GM18508 (cell line): ENCODE results near the gene DNAJB2.

Experiments used
- ATAC-seq: cut with Tn5 transposase; IDR thresholded peaks from one replicate; pipeline ENCODE4 v1.9.1; 2021; ENCODE audit warnings: moderate number of reproducible peaks; ENCODE audit not compliant: insufficient read depth, unreplicated experiment

DNAJB2 gene

DNA sequence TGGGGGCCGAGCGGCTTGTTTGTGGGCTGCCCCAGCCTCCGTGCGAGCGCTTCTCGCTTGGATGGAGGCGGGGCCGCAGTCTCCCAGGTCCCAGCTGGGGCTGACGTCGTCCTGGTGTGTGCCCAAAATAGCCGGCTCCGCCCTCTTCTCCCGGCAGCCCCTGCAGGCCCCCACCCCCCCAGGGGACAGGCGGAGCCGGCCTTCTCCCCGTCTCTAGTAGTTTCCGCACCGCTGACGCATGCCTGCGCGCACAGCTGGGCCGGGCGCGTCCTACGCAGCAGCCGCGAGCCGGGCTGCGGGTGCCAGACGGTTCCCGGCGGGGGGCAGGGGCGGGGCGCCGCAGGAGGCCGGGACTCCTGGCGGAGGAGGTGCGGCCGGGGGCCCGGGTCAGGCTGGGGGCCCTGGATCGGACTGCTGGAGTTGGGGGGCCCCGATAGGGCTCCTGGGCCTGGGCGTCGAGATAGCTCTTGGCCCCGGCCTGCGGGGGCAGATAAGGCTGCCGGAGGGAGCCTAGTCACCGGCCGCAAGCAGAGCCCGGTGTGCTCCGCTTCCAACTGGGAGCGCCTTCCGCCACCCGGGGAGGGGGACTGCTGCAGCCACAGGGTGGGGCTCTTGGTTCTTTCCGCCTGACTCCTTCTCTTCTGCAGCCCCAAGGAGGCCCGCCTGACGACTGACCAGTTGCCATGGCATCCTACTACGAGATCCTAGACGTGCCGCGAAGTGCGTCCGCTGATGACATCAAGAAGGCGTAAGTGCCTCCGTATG, at the start of gene DNAJB2:
Gene DNAJB2 (plus strand): TSS at position 216 of the 765 bp plus-strand sequence. CDS start 468 bp downstream, at position 684.
- ATAC-seq = peak; percentile 63

DNA sequence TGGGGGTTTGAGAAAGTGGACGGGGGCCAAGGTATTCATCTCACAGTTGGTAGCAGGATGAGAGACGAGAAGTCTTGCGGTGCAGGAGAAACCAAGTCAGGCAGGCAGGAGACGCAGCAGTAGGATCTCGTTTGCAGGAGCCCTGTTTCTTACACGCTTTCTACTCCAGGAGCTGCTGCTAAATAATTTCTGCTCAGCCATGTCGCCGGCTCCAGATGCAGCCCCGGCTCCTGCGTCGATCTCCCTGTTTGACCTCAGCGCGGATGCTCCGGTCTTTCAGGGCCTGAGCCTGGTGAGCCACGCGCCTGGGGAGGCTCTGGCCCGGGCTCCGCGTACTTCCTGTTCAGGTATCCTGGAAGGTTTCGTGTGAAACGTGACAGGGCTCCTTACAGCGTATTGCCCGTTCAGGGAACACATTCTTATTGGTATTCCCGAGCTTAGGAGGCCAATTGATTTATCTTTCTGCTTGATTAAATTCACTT, 49.1 kb upstream of the DNAJB2 start:
- ATAC-seq = no peak

DNA sequence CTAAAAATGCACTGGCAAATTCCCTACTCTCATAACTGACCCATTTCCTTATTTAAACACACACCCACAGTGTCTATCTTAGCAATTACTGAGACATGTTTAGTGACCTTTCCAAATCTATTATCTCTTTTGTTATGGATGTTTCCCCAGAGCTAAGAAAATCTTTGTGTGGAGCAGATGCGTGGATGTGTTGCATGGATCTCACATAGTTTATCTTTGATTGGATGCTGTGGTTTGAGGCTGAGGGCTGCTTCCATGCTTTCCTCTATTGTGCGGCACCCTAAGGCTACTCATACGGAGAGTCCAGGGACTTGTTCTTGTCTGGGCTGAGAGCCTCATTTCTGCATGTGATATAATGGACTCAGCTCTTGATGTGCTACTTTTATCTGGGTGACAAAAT, 44.8 kb upstream of the DNAJB2 start:
- no peak for ATAC-seq

DNA sequence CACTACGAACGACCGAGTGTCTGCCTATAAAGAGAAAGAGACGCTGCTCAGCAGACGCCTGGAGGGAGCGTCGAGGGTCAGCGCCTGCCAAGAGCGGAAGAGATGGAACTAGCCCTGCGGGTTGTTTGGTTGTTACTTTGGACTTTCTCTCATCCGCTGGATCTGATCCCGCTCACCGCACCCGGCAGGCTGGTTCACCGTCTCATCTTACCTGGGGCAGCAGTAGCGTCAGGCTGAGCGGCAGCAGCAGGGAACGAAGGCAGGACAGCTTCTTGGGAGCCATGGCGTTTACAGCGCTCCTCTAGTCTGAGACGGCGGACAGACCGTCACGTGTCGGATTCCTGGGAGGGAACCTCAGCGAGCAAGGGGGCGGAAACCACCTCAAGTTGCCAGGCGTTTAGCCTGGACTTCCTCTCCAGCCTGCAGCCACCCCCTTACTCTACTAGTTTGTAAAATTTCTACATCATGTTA, 35.8 kb upstream of the DNAJB2 start:
- no peak for ATAC-seq

DNA sequence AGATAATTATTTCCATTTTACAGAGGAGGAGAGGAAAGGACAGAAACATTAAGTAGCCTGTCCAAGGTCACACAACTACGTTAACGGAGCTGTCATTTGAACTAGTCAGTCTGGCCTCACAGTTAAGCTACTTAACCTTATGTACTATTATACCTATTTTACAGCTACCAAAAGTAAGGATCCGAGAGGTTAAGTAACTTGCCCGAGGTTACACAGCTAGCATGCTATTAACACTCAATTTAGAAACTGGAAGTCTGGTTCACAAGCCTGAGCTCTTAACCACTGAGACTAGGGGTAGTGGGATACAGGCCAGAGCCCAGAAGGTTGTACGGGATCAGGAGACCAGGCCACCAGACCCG, 34.4 kb upstream of the DNAJB2 start:
- ATAC-seq = no peak

DNA sequence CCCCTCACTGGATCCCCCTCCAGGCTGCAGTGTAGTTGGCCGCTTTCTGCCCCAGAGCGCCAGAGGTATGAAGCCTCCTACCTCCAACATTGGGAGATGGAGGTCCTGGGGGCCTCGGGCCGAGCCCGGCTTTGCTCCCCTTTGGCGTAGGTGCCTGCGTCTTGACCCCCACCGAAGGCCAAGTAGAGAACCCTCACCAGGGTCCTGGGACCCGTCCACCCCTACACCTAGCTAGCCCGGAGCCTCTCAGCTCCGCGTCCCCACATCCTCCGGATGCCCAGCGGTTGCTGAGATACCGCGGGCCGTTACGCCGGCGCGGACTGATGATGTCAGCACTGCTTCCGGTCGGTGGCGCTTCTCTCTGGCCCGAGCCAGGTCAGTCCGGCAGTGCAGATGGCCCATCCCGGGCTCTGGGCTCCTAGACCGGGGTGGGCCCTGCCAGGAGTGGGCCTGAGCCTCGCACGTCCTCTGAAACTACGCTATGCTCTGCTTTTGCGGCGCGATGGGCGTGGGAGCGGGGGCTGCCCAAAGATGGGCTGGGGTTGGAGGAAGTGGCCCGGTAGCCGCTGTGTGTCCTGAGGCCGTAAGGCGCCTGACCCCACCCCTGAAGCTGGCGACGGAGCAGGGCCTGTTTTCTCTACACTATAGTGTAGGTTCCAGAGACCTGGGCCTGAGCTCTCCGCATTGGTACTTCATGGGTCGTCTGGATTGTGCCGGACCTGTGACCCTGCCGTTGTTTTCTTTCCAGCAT, 33.8 kb upstream of the DNAJB2 start, which contains the start of the genes GLB1L and STK16:
Gene GLB1L (minus strand): TSS at position 297 of the 751 bp plus-strand sequence. CDS start 1,871 bp downstream, outside the sequence.
Gene STK16 (plus strand): TSS at position 332 of the 751 bp plus-strand sequence. CDS start 521 bp downstream, outside the sequence.
- ATAC-seq = peak; percentile 41

DNA sequence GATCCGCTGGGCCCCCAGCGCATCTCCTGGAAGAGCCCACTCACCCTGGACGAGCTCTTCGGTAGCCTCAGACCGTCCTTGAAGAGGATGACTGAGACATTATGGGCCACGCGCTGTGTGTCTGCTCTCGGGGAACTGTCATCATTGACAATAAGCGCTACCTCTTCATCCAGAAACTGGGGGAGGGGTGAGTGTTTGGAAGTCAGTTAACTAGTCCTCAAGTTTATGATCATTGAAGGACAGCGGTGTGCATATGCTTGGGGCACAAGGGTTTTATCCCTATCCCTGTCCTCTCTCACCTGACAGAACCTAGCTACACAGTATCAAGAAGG, 33.3 kb upstream of the DNAJB2 start:
- ATAC-seq = no peak

DNA sequence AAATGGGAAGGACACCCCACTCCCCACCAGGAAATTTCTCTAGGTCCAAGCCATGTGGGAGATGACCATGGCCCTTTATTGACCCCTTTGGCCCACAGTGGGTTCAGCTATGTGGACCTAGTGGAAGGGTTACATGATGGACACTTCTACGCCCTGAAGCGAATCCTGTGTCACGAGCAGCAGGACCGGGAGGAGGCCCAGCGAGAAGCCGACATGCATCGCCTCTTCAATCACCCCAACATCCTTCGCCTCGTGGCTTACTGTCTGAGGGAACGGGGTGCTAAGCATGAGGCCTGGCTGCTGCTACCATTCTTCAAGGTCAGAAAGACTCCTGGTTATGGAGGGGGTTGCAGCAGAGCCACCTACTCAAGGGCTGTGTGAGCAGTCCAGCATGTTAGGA, 32.6 kb upstream of the DNAJB2 start:
- no peak for ATAC-seq

DNA sequence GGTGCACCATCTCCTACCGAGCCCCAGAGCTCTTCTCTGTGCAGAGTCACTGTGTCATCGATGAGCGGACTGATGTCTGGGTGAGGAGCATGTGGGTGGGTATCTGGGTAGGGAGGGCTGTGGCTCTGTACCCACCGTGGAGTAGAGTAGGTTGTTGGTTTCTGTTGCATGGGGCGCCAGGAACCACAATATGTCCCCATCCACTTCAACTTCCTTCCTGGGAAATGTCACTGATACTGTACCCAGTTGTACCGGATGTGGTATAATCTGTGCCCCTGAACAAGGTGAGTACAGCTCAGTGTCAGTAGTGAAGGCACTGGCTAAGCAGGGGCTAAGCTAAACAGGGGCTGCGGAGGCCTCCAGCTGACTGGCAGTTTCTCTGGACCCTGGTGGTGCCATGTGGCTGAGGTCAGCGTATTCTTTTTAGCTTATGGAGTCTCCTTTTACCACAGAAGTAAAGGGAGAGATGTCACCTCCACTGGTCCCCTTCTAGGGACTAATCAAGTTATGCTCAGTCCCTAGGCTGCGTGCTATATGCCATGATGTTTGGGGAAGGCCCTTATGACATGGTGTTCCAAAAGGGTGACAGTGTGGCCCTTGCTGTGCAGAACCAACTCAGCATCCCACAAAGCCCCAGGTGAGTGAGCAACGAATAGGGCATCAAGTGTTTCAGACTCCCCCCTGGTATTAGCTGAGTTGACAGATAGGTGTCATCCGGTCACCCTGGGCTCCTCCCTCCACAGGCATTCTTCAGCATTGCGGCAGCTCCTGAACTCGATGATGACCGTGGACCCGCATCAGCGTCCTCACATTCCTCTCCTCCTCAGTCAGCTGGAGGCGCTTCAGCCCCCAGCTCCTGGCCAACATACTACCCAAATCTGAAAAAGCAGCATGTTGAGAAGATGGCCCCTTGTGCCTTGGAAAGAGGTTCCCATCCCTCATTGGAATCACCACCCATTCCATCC, 31.2 kb upstream of the DNAJB2 start:
- no peak for ATAC-seq

DNA sequence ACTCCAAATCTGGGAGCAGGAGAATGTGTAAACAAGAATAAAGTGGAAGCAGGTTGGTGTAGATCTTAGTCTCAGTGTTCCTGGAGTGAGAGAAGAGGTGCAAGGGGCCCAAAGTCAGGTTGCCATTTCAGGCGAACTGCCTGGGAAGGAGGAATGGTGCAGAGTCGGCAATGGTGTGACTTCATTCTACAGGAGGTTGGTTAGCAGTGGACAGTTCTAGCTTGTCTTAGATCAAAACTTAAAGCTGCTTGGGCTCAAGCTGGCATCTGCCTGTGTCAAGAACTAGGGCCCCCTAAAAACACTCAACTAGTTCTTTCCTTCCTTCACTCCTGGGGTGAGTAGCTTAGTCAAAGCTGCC, 30.3 kb upstream of the DNAJB2 start:
- no peak for ATAC-seq

DNA sequence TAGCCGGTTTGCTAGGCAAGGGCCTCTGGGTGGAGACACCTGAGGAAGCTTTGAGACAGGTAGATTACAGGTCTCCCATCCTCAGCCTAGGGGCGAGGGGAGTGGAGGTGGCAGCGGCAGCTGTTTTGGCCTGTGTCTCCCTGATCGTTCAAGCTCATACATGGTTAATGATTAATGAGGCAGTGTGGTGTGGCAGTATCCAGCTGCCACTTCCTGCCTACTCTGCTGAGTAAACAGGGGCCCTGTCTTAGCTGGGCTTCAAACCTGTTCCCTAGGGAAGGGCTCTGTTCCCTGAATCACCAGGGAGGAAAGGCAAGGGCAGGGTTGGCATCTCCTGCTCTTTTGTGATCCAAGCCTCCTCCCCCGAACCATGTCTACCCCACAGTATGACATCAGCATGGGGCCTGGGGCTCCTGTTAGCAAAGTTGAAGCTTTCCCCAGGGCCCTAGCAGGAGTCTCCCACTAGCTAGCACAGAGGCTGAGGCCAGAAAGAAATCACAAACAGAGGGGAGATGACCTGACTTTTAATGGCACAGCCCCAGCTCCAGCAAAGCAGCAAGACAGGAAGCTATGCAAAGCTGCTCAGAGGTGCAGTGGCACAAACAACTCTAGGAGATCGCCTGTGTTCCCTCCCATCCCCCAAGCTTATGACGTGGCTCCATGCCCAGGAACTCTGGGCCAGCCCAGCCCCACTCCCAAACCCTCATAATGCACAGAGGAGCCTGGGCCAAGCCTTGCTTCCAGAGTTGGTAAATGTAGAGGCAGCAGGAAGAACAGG, 29.8 kb upstream of the DNAJB2 start:
- peak; percentile 40 for ATAC-seq

DNA sequence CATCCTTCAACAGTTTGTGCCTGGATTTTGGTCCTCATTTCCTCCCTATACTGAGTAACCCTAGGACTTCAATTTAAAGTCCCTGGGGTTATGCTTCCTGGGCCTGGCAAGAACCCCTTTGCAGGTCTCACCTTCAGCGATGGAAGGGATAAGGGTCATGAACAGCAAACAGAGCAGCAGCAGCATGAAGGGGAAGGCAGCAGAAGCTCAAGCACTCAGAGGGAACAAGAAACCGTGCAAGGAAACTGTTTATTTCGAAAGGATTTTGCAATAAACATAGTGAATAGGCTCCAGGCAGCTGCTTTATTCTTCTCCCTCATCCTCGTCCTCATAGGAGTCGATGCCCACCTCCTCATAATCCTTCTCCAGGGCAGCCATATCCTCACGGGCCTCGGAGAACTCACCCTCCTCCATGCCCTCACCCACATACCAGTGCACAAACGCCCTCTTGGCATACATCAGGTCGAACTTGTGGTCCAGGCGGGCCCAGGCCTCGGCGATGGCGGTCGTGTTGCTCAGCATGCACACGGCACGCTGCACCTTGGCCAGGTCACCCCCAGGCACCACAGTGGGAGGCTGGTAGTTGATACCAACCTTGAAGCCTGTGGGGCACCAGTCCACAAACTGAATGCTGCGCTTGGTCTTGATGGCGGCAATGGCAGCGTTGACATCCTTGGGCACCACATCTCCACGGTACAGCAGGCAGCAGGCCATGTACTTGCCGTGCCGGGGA, 29.0 kb upstream of the DNAJB2 start:
- ATAC-seq = no peak

DNA sequence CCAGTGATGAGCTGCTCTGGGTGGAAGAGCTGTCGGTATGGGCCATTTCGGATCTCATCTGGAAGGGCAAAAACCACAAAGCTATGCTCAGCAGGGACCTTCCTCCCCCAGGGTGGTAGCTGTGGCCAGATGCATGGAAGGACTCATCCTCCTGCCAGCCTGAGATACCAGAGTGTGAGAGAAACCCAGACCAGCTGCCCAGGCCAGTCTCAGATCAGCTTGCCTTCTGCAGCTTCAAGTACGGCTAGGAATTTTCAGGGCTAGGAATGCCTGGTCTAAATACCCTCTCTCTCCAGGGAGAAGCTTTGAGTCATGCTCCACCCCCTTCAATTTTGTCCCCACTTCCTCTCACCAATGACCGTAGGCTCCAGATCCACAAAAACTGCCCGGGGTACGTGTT, 27.5 kb upstream of the DNAJB2 start:
- no peak for ATAC-seq

DNA sequence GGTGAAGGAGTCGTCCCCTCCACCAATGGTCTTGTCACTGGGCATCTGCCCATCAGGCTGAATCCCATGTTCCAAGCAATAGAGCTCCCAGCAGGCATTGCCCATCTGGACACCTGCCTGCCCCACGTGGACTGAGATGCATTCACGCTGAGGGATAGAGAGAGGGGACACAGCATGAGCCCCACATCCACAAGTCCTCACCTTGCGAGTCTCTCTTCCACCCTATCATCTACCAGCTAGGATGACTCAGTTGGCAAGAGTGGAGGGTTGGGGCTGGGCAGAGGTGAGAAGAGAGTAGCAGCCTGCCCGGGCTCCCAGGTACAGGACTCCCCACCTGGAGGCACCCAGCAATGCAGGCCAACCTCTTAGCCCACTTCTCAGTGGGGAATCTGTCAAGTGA, 27.1 kb upstream of the DNAJB2 start:
- no peak for ATAC-seq

DNA sequence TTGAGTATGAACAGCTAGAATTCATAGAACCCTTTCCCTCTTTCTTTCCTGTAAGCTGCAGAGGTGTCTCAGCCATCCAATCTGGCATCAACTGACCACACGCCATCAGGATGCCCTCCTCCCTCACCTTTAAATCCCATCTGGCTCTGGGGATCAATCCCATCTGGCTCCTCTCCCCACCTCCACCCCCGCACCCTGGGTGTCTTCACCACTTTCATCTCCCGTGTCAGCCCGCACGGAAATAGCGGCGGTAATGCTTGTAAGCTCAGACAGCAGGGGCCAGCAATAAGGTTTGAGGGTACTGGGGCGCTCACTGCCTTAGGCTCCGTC, 26.6 kb upstream of the DNAJB2 start:
- ATAC-seq = no peak

DNA sequence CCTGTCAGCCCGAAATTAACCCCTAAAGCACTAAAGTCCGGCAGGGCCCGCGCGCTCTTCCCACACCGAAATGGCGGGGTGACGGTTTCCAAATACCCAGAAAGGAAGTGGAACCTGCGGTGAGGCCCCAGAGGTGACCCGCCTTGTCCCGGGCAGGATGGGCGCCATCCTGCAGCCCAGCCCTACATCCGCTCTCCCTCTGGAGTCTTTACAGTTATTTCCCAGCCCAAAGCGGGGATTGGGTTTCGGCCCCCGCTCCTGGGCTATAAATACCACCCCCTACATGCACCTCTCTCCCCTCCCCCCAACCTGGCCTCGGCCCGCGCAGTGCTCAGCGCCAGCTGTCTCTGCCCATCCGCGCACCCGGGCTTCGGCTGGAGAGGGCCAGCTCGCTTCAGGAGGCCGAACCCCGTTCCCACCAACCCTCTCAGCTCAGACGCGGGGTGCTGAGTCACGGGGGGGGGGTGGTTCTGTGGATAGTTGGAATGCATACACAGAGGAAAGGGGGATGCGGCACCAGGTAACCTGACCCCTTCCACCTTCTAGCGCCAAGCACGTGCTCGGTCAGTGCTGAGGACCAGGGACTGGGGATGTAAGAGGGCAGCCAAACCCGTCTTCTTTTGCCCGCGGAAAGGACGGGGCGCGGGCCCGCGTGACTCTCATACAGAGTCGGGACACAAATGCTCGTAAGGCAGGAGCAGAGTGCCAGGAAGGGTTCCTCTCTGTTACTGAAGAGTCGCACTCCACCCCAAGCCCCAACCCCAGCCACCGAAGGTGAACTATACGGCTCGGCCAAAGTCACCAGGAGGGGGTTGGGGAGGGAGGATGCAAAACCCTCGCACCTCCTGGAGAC, 26.0 kb upstream of the DNAJB2 start, which contains the start of gene TUBA4B:
Gene TUBA4B (plus strand): TSS at position 344 of the 853 bp plus-strand sequence. CDS start 165 bp downstream, at position 509.
- ATAC-seq = no peak

DNA sequence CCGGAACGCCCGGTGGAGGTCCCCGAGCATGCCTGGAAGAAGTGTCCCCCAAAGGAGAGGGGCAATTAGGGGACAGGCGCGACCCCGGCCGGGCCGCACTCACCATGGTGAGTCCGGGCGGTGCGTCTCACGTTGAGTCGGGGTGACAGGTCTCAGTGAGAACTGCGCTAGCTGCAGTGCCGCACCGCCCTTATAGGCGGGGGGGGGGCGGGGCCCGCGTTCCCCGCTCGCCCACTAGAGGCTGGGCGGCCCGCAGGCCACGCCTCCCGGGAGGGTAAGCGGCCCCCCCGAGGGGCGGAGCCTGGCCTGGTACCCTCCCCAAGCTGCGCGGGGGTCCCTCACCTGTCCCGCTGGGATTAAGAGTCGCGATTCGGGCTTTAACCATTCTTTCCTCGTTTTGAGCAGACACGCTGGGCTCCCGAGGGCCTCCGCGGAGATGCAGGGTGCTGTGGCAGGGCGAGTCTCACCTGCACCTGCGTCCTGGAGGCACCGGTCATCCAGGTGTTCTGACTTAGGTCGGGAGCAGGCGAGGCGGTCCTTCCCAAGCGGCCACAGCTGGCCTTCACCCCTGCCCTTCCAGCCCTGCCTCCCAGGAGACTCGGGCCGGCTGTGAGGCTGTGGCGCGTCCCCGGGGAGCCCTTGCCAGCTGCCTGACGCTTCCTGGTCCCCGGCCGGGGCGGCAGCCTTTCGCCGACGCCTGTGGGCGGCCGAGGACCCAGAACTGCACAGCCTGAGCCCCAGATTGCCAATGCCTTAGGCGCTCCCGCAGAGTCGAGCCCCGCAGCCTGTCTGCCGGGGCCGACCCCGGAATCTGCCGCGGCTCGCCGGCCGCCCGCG, 25.2 kb upstream of the DNAJB2 start, which contains the start of gene TUBA4A:
Gene TUBA4A (minus strand): TSS at position 166 of the 837 bp plus-strand sequence. CDS start 60 bp downstream, at position 106.
- no peak for ATAC-seq
